Measurements from ENCODE around the gene SHH.

DNA sequence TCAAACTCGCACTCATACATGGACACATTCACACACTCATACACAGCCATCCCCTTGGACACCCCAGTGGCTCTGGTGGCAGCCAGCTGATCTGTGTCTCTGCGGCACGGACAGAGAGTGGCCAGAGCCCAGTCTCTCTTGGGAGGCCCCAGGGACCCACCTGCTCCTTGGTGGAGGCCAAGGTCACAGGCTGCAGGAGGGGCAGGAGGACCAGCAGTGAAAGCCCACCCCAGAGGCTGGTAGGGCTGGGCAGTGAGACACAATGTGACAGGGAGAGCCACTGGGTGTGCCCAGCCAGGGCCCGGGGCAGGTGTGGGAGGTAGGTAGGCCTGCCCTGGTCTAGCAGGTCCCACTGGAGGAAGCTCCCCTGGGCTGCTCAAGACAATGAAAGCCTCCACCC, 18.5 kb downstream of the SHH start:
- TF ChIP-seq, protein P1, sequence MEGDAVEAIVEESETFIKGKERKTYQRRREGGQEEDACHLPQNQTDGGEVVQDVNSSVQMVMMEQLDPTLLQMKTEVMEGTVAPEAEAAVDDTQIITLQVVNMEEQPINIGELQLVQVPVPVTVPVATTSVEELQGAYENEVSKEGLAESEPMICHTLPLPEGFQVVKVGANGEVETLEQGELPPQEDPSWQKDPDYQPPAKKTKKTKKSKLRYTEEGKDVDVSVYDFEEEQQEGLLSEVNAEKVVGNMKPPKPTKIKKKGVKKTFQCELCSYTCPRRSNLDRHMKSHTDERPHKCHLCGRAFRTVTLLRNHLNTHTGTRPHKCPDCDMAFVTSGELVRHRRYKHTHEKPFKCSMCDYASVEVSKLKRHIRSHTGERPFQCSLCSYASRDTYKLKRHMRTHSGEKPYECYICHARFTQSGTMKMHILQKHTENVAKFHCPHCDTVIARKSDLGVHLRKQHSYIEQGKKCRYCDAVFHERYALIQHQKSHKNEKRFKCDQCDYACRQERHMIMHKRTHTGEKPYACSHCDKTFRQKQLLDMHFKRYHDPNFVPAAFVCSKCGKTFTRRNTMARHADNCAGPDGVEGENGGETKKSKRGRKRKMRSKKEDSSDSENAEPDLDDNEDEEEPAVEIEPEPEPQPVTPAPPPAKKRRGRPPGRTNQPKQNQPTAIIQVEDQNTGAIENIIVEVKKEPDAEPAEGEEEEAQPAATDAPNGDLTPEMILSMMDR (conservative IDR thresholded peaks at IDR 0.05; ENCODE audit: low read depth in 2 of 2) = no peak
- TF ChIP-seq CREB1 (CRISPR knock-in tag; IDR thresholded peaks at IDR 0.05; ENCODE audit: low read depth) (no peak), EZH2 (IDR thresholded peaks at IDR 0.05; ENCODE audit: low read depth, unreplicated experiment) (no peak), POLR2AphosphoS5 (IDR thresholded peaks at IDR 0.05; ENCODE audit: low read depth) (no peak), EZH2phosphoT487 (IDR thresholded peaks at IDR 0.05; ENCODE audit: unreplicated experiment) (no peak), ZNF331 (CRISPR knock-in tag; IDR thresholded peaks at IDR 0.05; ENCODE audit: low read depth) (no peak), JUNB (IDR thresholded peaks at IDR 0.05; ENCODE audit: unreplicated experiment) (no peak), NANOG (IDR thresholded peaks at IDR 0.05; ENCODE audit: borderline replicate concordance) (no peak), STAT1 (IDR thresholded peaks at IDR 0.05; ENCODE audit: unreplicated experiment) (no peak)
- TF ChIP-seq, protein P2, sequence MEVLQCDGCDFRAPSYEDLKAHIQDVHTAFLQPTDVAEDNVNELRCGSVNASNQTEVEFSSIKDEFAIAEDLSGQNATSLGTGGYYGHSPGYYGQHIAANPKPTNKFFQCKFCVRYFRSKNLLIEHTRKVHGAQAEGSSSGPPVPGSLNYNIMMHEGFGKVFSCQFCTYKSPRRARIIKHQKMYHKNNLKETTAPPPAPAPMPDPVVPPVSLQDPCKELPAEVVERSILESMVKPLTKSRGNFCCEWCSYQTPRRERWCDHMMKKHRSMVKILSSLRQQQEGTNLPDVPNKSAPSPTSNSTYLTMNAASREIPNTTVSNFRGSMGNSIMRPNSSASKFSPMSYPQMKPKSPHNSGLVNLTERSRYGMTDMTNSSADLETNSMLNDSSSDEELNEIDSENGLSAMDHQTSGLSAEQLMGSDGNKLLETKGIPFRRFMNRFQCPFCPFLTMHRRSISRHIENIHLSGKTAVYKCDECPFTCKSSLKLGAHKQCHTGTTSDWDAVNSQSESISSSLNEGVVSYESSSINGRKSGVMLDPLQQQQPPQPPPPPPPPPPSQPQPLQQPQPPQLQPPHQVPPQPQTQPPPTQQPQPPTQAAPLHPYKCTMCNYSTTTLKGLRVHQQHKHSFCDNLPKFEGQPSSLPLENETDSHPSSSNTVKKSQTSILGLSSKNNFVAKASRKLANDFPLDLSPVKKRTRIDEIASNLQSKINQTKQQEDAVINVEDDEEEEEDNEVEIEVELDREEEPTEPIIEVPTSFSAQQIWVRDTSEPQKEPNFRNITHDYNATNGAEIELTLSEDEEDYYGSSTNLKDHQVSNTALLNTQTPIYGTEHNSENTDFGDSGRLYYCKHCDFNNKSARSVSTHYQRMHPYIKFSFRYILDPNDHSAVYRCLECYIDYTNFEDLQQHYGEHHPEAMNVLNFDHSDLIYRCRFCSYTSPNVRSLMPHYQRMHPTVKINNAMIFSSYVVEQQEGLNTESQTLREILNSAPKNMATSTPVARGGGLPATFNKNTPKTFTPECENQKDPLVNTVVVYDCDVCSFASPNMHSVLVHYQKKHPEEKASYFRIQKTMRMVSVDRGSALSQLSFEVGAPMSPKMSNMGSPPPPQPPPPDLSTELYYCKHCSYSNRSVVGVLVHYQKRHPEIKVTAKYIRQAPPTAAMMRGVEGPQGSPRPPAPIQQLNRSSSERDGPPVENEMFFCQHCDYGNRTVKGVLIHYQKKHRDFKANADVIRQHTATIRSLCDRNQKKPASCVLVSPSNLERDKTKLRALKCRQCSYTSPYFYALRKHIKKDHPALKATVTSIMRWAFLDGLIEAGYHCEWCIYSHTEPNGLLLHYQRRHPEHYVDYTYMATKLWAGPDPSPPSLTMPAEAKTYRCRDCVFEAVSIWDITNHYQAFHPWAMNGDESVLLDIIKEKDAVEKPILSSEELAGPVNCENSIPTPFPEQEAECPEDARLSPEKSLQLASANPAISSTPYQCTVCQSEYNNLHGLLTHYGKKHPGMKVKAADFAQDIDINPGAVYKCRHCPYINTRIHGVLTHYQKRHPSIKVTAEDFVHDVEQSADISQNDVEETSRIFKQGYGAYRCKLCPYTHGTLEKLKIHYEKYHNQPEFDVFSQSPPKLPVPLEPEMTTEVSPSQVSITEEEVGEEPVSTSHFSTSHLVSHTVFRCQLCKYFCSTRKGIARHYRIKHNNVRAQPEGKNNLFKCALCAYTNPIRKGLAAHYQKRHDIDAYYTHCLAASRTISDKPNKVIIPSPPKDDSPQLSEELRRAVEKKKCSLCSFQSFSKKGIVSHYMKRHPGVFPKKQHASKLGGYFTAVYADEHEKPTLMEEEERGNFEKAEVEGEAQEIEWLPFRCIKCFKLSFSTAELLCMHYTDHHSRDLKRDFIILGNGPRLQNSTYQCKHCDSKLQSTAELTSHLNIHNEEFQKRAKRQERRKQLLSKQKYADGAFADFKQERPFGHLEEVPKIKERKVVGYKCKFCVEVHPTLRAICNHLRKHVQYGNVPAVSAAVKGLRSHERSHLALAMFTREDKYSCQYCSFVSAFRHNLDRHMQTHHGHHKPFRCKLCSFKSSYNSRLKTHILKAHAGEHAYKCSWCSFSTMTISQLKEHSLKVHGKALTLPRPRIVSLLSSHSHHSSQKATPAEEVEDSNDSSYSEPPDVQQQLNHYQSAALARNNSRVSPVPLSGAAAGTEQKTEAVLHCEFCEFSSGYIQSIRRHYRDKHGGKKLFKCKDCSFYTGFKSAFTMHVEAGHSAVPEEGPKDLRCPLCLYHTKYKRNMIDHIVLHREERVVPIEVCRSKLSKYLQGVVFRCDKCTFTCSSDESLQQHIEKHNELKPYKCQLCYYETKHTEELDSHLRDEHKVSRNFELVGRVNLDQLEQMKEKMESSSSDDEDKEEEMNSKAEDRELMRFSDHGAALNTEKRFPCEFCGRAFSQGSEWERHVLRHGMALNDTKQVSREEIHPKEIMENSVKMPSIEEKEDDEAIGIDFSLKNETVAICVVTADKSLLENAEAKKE (CRISPR knock-in tag; IDR thresholded peaks at IDR 0.05) = no peak
- TF ChIP-seq, protein P3, sequence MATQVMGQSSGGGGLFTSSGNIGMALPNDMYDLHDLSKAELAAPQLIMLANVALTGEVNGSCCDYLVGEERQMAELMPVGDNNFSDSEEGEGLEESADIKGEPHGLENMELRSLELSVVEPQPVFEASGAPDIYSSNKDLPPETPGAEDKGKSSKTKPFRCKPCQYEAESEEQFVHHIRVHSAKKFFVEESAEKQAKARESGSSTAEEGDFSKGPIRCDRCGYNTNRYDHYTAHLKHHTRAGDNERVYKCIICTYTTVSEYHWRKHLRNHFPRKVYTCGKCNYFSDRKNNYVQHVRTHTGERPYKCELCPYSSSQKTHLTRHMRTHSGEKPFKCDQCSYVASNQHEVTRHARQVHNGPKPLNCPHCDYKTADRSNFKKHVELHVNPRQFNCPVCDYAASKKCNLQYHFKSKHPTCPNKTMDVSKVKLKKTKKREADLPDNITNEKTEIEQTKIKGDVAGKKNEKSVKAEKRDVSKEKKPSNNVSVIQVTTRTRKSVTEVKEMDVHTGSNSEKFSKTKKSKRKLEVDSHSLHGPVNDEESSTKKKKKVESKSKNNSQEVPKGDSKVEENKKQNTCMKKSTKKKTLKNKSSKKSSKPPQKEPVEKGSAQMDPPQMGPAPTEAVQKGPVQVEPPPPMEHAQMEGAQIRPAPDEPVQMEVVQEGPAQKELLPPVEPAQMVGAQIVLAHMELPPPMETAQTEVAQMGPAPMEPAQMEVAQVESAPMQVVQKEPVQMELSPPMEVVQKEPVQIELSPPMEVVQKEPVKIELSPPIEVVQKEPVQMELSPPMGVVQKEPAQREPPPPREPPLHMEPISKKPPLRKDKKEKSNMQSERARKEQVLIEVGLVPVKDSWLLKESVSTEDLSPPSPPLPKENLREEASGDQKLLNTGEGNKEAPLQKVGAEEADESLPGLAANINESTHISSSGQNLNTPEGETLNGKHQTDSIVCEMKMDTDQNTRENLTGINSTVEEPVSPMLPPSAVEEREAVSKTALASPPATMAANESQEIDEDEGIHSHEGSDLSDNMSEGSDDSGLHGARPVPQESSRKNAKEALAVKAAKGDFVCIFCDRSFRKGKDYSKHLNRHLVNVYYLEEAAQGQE (IDR thresholded peaks at IDR 0.05; ENCODE audit: unreplicated experiment) = no peak

All from GM23338 (cell line).